ENCODE measurements around the gene RMDN2.

DNA sequence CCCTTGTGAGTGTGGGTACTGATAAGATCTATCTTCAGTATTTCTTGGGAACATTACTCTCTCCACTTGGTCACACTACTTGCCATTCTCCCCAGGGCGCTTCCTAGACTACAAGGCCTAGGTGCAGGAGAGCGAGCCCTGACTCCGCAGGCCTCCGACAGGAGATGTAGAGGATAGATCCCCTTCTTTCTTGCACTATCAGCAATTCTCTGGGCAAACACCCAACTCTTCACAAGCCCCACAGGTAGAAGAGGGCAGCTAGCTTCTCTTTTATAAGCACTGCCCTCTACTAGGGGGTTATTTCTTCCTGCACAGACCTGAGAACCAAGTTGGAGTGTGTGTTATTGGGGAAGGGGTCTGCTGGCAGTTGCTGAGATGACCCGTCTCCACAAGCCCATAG, 10.7 kb upstream of the RMDN2 start:
- TF ChIP-seq POLR2A (IDR thresholded peaks at IDR 0.05): no peak
- TF ChIP-seq, protein P1, sequence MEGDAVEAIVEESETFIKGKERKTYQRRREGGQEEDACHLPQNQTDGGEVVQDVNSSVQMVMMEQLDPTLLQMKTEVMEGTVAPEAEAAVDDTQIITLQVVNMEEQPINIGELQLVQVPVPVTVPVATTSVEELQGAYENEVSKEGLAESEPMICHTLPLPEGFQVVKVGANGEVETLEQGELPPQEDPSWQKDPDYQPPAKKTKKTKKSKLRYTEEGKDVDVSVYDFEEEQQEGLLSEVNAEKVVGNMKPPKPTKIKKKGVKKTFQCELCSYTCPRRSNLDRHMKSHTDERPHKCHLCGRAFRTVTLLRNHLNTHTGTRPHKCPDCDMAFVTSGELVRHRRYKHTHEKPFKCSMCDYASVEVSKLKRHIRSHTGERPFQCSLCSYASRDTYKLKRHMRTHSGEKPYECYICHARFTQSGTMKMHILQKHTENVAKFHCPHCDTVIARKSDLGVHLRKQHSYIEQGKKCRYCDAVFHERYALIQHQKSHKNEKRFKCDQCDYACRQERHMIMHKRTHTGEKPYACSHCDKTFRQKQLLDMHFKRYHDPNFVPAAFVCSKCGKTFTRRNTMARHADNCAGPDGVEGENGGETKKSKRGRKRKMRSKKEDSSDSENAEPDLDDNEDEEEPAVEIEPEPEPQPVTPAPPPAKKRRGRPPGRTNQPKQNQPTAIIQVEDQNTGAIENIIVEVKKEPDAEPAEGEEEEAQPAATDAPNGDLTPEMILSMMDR (IDR thresholded peaks at IDR 0.05): no peak

Measured in thyroid gland (tissue), 4 donors.